Stimulated activated CD8-positive, alpha-beta memory T cell treated with anti-CD3 and anti-CD28 coated beads, Interleukin-7, amount 100 ng/mL, for 1 hour (primary cell): ENCODE data around the gene ADA.
A peak's percentile ranks its signal among the peaks of the same experiment; 100 is the strongest.
"Not testable (repeated sequence)": the region's sequence is repeated elsewhere in the genome, so short reads cannot be mapped to it uniquely, and the experiment has no call there.

Experiments
- DNase-seq, 2 donors: peaks; one replicate each; pipeline ENCODE4 v3.0.0-alpha.2; 2020; ENCODE audit warnings: low read depth in 2 of 2

The ADA gene

DNA sequence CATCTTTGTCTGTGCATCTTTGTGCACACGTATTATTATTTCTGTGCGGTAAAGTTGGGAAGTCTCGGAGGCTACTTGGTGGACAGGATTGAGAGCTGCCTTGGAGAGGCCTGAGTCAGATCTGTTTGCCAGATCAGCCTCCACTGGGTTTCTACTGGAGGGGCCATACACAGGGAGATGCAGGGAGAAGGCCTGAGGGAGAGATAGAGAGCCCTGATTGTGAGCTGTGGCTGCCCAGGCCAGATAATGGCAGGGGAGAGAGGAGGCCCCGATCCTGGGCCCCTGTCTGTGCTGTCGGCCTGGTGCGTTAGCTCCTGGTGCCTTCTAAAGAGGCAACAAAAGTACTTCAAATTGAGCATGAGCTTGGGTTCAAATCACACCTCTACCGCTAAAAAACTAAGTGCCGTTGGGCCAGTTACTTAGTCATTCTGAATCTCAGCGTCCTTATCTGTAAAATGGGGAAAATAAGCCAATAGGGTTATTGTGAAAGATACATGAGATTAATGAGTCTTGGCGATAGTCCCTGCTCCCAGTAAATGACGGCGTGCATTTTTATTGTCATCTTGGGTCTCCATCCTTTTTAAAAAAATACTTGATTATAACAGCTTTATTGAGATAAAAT, 27.6 kb upstream of the ADA start:
- DNase-seq: no peak

DNA sequence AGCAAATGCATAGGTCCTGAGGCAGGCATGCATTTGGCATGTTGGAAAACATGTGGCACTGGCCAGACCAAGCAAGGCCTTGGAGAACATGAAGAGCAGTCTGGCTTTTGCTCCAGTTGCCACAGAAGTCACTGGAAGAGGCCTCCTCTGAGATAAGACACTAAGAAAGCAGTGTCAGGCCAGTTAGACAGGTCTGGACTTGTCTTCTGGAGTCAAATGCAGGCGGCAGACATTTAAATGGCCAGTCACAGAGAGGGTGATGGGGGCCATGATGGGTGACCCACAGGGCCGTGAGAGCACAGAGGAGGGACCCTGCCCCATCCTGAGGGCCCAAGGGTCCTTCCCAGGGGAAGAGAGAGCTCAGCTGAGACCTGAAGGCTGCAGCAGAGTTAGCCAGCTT, 26.7 kb upstream of the ADA start:
- no peak for DNase-seq

GRCh38 chr20:44672318-44672902, 20.9 kb upstream of the ADA start:
- DNase-seq: not testable (repeated sequence)

- peak in 1 of 2 donors; percentile 20 for DNase-seq
These were observed 20.0 kb upstream of the ADA start for GRCh38 chr20:44671541-44671940.

DNA sequence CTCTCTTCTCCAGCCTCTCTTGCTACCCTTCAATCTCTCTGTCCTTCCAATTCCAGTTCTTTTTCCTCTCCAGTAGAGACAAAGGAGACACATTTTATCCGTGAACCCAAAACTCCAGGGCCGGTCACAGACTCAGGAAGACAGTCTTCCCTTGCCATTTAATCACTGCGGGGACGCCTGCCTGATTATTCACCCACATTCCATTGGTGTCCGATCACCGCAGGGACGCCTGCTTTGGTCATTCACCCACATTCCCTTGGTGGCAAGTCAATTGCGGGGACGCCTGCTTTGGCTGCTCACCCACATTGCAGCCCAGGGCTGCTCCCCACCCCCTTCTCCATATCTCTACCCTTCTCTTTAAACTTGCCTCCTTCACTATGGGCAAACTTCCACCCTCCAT, 19.4 kb upstream of the ADA start:
- DNase-seq: not testable (repeated sequence)

DNA sequence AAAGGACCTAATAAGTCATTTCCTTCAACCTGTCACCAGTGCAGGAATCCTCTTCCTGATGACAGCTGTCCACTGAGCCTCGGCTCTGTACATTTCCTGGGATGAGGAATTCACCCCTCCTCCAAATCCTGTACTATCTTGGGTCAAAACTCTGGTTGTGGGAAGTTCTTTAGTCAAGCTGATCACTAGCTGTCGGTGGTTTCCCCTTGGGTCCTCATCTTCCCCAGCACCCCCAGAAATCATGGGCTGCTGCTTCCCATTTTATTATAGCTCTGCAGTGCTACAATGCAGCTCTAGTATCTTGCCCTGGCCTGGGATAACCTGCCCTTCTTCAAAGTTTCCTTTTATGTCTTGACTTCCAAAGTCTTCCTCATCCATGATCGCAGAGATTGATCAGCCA, 14.6 kb upstream of the ADA start:
- DNase-seq: no peak

- no peak for DNase-seq
These were observed 12.6 kb upstream of the ADA start for GRCh38 chr20:44664131-44664530.

- no peak for DNase-seq
These were observed 10.8 kb upstream of the ADA start for GRCh38 chr20:44662261-44662660.

DNA sequence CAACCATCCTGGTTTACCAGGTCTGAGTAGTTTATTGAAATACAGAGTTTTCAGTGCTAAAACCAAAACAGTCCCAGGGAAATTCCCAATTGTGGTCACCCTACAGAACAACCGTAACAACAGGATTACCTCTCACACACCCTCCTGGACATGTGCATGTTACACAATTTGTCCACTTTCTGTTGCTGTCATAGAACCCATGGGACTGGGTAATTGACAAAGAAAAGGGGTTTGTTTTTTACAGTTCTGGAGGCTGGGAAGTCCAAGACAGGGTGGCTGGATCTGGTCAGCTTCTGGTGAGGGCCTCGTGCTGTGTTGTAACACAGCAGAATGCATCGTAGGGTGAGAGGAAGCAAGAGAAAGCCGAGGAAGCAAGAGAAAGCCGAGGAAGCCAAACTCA, 9.1 kb upstream of the ADA start:
- DNase-seq: no peak

GRCh38 chr20:44659931-44660330, 8.4 kb upstream of the ADA start:
- no peak for DNase-seq

GRCh38 chr20:44658810-44659209, 7.3 kb upstream of the ADA start:
- DNase-seq: no peak

DNA sequence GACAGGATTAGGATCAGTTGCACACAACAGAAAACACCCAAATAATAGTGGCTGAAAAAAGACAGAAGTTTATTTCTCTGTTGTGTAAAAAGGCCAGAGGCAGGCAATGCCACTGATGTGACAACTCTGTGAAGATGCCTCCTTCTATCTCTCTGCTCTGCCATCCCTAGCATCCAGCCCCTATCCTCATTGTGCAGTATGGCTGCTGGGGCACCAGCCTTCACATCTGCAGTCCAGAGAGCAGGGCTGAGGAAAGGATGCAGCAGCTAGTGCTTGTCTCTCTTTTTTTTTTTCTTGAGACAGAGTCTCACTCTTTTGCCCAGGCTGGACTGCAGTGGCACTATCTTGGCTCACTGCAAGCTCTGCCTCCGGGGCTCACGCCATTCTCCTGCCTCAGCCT, 6.4 kb upstream of the ADA start:
- no peak for DNase-seq

DNA sequence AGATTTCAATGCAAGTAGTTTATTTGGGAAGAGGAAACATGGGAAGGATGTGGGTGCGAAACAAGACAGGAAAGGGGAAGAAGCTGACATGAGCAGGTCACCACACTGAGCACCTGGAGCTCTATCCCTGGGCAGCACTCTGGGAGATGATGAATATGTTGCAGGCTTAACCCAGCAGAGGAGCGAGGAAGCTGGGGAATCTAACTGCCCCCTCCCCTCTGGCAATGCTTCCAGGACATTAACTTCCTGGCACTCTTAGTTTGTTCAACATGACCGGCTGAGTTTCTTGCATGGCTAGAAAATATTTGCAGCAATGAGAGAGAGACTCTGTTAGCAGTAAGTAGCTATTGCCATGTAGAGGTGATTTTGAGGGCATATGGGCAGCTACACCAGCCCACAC, 4.9 kb upstream of the ADA start:
- DNase-seq: no peak

DNA sequence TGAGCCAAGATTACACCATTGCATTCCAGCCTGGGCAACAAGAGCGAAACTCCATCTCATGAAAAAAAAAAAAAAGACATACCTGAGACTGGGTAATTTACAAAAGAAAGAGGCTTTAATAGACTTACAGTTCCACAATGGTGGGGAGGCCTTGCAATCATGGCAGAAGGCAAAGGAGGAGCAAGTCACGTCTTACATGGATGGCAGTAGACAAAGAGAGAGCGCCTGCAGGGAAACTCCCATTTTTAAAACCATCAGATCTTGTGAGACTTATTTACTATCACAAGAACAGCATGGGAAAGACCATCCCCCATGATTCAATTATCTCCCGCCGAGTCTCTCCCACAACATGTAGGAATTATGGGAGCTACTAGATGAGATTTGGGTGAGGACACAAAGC, 2.7 kb upstream of the ADA start:
- not testable (repeated sequence) for DNase-seq

GRCh38 chr20:44653546-44653945, 2.0 kb upstream of the ADA start:
- DNase-seq: no peak

GRCh38 chr20:44651434-44651683, 140 bp downstream of the ADA start:
- DNase-seq: no peak

- DNase-seq: no peak
These were observed 597 bp downstream of the ADA start for GRCh38 chr20:44650771-44651433.

- no peak for DNase-seq
These were observed 1.5 kb downstream of the ADA start for GRCh38 chr20:44649976-44650375.

DNA sequence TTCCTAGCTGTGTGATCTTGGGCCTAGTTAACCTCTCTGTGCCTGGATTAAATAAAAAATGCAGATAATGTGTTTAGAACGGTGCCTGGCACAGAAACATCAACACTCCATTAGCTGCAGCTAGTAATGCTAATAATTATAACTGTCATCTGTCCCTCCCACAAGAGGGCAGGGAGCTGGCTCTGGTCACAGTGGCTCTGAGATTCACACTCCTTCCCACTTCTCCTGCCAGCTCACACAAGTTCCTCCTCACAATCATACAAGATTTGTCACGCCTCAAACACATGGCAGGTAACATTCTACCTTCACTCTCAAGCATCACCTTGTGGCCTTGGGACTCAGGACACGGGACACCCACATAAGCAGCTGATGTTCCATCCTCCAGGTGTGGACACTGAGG, 2.4 kb downstream of the ADA start:
- DNase-seq: no peak

DNA sequence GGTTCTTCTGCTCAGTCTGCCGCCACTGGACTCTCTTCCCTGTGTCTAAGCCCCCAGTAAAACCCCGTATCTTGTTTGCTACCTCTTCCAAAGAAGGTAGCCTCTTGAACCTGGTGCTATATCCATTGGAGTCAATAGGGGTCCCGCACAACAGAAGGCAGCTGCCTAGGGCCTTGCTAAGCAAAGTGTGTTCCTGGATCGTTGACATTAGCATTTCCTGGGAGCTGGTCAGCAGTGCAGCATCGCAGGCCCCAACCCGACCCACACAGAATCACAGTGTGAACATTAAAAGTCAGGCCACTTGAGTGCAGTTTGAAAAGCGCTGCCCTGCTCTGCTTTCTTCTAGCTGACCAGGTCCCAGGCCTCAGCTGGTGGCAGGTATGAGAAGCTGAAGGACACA, 2.9 kb downstream of the ADA start:
- DNase-seq: no peak

DNA sequence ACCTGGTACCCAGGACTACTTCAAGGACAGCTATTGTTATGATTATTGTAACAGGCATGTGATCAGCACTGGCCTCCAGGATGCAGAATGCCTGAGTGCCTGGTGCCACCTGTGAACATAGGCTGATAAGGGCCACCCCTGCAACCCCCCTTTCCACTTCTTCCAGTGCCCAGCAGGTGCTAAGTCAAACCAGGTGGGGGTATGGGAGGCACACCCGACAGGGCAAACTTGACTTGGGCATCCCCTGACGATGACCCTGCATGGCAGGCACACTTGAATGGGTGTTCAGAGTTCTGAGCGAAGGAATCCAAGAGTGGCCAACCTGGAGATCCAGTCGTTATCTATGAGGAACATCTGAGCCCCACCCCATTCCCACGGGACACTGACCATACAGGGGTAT, 3.4 kb downstream of the ADA start:
- DNase-seq: no peak

GRCh38 chr20:44646641-44647274, 4.7 kb downstream of the ADA start:
- DNase-seq: no peak

DNA sequence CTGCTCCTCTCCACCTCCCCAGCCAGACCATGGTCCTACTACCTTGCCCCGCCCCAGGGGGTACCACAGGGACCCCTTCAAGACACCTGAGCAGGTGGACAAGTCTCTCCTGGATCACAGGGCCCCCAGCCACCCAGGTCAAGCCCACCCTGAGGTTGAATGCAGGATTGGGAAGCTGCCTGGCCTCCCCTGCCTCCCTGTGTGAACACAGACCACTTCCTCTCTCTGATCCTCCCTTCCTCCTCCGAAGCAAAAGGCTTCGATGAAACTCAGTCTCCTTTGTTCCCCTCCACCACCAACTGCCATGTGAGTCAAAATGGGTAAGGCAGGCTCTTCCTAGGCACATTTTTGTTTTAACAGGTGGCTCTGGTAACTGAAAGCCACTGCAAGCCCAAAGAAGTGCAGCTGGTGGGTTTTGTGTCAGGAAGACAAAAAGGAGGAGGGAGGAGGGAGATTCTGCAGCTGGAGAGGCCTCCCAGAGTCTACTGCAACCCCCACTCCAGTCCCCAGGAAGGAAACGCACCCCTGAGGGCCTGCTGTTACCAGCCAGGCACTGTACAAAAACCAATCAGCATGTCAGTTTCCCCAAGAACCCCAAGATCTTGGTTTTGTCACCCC, 5.4 kb downstream of the ADA start:
- DNase-seq: no peak
